HTR-8/SVneo (cell line): ENCODE measurements around the gene ERFE.

Experiments used
- DNase-seq: peaks from one replicate; pipeline ENCODE4 v3.0.0; 2011; ENCODE audit warnings: low spot score, mixed read lengths; ENCODE audit not compliant: insufficient read length
- FAIRE-seq: peaks from 2 replicates; lab custom pipeline; 2011; peaks lifted over from hg19 to GRCh38; lab: Jason Lieb, UNC

Gene ERFE

DNA sequence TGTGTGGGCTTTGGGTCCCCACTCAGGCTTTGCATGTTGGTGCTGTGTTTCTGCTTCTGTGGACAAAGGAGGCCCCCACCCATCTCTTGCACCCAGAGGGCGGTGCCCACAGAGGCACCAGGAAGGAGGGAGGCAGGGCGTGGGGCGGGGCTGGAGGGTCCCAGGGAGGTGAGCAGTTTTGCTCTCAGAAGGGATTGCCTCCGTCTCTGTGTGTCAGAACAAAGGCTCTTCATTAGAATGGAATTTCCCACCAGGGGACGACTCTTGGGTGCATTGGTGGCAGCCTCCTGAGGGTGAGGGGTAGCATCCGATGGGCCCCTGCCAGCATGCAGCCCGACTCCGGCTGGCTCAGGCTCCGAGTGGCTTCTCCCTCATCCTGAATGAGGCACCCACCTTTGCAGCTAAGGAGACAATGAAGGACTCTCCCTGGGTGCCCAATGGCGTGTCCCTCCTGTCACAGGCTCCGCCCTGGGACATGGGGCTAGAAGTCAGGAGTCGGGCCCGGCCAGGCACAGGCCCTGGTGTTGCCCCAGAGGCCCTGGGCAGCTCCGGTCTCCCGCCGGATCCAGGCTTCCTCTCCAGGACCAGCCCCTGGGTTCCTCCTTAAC lies 7.0 kb upstream of the ERFE start:
- DNase-seq = no peak

DNA sequence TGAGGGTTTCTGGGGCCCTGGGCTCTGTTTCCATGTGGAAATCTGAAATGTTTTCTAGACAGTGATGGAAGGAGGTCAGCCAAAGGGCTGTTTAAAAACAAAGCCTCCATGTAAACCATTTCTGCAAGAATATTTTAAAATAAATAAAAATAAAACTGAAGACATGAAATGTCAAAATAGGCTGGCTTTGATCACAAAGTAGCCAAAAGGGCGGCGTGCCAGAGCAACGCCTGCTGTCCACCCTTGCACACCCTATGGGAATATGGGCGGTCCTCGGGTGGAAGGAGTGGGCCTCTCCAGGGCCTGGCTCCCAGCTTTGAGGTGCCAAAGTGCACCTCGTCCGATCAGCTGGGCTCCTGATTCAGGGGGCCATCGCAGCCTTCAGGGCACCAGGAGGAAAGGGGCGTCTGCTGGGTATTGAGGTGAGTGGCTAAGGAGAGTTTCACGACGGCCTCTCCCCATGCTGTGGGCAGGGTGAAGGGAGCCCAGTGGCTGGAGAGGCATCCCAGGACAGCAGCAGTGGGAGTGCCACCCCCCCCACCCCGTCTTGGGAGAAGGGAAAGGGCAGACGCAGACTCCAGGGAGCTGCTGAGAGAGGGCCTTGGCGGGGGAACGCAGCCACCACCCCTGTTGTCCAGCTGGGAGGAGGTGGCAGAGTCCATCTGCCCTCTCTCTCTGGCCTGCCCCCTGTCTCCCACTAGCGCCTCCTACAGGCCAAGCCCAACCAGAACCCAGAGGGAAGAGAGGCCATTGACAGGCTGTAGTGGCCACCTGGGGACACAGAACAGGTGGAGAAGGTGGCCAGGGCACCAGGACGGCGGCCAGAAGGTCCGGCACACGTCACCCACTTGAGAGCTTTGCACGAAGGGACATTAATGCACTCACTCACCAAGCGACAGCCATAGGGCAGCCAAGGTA lies 5.7 kb upstream of the ERFE start:
- FAIRE-seq (no peak), DNase-seq (no peak)

More for the DNA sequence above, 7.0 kb upstream of the ERFE start:
- no peak for FAIRE-seq

DNA sequence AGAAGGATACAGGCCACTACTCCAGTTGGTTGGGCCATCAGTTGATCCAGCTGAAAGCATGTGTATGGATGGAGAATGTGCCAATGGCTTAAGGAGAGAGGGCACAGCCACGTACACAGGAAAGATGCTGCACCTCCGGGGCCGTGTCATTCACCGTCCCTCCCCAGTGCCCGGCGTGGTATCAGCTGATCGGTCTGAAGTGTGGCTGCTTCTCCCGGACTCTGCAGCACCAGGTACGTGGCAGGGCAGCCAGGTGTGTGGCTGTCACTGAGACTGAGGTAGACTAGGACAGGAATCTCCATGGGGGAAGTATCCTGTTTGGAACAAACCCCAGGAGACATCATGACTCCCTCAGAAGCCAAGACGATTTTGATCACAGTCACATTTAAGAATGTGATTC lies 4.2 kb upstream of the ERFE start:
- FAIRE-seq = no peak
- no peak for DNase-seq

DNA sequence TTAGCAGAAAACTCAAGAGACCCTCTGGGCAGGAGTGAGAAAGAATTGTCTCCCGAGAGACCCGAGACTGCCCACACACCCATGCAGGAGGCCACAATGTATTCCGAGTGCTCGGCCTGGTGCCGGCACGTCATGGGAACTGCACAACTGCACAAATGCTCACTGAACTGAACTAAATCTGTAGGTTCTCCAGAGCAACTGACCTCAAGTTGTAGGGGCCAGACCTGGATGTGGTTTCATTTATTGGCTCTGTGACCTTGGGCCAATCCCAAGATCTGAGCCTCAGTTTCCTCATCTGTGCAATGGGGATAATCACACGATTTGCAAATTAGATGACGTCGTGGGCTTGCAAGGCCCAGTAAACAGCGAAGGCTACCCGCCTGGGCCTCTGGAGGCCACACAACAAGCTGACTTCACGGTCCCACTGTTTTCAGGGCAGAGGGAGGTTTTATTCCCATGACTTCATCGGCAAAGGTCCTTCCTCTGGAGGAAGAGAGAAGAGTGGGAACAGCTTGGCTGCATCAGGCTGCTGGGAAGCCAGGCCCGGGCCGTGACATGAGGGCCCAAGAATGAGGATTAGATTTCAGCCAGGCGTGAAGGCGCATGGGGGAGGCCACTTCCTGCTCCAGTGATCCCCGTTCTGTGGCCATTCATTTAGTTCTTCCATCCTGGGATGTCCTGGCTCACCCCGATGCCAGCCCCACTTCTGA lies 3.6 kb upstream of the ERFE start:
- FAIRE-seq (no peak), DNase-seq (no peak)

DNA sequence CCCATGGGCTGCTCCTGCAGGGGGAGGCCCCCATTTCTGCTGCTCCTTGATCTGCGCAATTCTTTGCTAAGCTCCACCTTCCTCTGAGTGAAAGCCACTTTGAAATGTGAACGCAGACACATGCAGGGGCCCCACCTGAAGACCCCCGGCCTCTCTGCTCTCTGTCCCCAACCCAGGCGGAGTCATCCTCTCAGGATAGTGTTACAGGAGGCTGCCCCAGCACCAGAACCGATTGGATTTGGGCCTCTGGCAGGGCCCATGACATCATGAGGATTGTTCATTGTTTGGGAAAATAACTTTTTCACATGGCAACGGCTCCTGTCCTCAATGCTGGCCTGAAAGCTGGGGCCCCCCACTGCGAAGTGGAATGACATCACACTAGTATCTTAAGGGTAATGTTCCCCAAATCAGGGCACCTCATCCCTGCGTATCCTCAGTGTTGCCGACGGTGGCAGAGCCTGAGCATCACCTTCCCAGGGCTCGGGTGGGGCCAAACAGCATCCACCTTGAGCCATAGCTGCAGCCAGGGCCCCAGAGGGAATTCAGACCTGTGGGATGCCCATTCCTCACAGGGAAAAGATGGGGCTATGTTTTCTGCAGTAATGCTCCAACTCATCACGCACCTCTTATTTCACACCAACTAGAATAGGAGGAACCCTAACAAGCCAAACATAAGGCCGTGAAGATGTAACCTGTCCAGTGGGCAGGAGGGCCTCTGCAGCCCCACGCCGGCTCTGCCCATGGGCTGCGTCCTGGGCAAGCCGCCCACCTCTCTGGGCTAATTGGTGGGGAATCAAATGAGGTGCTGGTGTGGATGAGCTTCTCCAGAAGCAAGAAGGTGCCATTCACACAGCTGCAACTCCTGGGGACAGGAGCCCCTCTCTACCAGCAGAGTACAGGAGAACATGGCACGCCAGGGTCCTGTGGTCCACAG lies 2.7 kb upstream of the ERFE start:
- FAIRE-seq (no peak), DNase-seq (no peak)

DNA sequence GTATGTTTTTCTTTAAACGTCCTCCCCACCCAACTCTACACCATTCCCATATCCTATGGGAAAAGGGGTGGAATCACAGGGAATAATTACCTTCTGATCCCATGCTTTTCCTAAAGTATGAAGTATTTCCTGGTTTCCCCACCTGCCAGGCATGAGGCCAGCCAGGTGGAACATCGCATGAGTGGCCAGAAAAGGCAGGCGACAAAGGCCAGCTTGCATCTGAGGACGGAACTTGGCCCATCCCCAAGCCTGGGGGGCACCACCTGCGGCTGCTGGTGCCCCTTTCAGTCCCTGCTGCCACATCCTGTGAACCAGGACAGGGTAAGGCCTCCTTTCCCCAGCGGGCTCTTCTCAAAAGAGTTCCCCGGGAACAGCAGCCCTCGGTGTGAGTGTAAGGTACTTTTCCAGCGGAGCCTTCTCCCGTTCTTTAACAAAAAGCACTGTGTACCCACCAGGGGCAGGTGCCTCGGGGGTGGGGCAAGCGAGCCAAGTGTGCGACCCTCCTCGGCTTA lies 1.2 kb upstream of the ERFE start:
- no peak for FAIRE-seq
- no peak for DNase-seq

DNA sequence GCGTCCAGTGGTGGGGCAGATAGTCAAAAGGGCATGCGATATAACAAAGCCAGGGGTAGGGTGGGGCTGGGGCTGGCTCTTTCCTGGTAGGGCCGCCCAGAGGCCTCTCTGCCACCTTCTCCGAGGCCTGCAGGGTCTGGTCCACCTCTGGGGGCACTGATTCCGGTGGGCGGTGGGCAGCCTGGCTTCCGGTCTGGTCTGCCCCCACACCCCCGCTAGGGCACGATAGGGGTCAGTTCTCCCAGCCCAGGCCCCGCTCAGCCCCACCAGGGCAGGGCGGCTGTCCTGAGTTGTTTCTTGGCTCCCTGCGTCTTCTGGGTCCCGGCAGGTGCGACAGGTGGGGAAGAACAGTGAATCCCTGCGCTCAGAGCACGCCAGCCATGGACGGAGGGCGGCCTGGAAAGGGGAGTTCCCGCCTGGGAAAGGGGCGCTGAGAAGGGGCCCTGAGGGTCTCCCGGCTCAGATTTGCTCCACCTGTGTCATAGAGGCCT lies 707 bp upstream of the ERFE start:
- FAIRE-seq (no peak), DNase-seq (no peak)

DNA sequence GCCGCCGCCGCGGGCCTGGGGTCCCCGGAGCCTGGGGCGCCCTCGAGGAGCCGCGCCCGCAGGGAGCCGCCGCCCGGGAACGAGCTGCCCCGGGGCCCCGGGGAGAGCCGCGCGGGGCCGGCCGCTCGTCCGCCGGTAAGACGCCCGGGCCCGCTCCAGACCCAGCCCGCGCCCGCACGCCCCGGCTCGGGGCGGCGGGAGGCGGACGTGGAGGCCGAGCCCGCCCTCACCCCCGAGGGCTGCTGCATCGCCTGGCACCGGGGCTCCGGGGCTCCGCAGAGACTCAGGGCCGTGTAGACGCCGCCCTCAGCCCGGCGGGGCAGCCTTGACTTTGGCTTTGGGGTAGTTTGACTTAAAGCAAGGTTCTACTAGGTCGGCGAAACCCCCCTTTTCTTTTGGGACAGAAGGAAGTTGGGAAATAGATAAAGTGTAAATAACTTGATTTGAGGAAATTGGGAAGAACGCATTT lies 335 bp downstream of the ERFE start:
- DNase-seq (no peak), FAIRE-seq (no peak)

DNA sequence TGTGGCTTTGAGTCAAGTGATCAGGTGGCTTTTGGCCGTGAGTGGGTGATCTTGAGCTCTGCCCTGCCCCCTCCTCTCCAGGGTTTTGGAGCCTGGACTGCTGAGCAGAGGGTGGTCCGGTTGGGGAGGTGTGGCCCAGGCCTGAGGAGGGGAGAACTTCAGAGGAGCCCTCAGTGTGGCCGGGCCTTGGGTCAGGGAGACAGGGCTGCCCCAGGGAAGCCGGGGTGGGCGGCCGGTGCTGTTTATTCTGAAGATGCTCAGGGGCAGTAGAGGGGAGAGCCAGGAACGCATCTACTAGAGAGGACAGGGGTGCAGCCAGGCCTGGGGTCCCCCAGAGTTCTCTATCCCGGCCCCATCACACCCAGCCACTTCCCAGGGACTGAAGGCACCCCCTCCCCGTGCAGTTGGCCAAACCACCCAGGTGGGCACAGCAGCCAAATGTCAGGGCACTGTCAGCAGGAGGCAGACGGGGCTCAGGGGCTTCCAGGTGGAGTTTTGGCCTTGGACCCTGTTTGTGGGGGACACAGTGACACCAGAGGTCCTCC lies 963 bp downstream of the ERFE start:
- no peak for FAIRE-seq

DNA sequence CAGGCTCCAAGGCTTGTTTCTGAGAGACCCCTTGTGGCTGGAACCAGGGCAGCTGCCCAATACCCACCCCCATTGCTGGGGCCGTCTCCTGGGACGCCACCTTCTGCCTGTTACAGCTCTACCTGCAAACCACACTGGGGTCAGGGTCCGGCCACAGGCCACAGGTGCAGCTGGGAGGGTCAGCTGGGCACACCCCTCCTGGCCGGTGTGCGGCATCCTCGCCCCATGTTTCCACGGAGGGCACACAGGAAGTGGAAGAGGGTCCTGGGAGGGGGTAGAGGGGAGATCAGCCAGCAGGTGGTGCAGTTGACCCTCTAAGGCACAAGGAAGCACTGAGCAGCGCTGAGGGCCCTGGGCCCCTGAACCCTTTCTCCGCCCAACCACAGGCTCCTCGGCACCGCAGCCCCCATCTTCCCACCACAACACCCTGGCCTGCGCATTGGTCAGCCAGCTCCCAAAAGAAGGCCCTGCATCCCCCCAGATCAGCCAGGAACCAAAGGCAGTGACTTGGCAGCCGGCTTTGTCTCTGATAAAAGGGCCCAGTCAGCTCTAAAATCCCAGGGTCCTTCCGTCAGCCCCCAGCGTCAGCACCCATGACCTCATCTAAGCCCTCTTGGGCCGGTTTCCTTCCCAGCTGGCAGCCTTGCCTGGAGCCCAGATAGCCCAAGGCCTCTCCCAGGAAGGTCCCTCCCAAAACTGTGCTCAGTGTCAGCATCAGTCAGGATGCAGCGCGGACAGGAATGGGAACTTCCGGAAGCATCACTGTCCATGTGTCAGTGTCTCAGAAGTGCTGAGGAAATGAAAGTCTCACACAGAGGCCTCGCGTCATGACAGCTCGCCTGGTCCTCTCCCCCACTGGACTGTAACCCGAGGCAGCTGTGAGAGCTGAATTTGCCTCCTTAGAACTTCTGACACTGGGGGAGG lies 1.7 kb downstream of the ERFE start:
- FAIRE-seq (no peak), DNase-seq (no peak)

More for the DNA sequence above, 963 bp downstream of the ERFE start:
- DNase-seq = no peak

DNA sequence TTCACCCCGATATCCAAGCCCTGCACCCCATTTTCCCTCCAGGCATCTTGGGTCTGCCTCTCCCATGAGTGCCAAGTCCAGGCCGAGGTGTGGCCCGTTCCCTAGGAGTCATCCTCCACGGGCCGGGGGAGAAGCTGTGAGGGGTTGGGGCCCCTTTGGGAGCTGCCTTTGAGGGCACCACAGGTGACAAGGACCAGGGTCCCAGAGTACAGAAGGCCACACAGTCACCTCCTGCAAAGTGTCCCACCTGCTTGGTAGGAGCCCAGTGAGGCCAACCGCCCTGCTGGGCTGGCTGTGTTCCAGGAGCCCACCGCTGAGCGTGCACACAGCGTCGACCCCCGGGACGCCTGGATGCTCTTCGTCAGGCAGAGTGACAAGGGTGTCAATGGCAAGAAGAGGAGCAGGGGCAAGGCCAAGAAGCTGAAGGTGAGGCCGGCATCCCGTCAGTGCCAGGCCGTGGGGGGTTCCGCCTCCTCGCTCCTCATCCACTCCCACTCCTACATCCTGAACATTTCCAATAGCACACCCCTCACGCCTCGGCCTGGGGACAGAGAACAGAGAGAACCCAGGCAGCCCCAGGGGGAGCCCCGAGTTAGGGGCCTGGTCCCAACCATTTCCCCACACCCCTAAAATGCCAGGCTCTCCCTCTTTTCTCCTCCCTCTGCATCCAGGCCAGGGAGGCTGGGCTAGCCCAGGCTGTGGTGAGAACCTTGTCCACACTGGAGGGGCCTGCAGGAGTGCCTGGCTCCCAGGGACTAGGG lies 2.7 kb downstream of the ERFE start:
- DNase-seq = no peak
- no peak for FAIRE-seq

DNA sequence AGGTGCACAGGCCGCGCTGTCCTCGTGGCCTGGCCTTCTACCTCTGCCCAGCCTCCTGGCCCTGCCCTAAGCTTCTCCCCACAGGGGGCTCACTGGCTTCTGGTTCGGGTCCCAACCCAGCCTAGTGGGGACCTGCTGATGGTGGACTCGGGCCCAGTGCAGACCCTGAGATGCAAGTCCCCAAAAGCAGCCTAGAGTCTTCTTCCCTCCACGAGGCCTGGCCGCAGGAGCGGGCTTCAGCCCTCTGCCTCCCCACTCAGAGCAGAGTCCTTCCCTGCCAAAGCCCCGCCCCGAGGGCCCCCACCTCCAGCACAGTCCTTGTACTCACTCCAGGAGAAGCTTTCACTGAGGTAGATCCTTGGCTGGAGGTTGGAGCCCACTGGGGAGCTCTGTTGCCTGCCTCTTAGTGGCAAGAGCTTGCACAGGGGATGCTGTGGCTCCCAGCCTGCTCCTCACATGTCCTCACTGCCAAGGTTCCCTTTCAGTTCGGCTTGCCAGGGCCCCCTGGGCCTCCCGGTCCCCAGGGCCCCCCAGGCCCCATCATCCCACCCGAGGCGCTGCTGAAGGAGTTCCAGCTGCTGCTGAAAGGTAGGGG lies 3.6 kb downstream of the ERFE start:
- DNase-seq (no peak), FAIRE-seq (no peak)

DNA sequence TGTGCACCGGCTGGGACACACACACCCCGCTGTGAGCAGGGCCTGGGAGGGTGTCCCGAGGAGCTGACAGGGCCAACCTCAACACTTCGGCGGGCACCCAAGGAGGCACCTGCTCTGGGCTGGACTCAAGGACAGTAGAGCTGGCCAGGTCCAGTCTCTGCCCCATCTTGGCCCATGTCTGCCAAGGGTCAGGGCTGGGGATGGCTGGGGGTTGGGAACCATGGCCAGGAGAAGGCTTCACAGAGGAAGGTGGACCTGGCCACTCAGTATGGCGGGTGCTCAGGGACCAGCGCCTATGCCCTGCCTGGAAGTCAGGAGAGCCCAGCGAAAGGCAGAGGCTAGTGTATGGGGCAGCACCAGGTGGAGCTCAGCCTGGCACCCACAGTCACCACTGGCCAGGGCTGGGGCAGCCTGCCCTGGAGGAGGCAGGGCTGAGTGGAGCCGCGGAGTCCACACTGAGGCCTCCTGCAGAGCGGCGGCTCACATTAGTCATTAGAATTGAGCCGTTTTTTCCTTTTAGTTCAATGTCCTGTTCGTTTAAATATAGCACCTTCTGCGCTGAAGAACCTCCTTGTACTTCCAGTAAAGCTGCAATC lies 4.2 kb downstream of the ERFE start:
- FAIRE-seq = no peak
- DNase-seq = no peak

DNA sequence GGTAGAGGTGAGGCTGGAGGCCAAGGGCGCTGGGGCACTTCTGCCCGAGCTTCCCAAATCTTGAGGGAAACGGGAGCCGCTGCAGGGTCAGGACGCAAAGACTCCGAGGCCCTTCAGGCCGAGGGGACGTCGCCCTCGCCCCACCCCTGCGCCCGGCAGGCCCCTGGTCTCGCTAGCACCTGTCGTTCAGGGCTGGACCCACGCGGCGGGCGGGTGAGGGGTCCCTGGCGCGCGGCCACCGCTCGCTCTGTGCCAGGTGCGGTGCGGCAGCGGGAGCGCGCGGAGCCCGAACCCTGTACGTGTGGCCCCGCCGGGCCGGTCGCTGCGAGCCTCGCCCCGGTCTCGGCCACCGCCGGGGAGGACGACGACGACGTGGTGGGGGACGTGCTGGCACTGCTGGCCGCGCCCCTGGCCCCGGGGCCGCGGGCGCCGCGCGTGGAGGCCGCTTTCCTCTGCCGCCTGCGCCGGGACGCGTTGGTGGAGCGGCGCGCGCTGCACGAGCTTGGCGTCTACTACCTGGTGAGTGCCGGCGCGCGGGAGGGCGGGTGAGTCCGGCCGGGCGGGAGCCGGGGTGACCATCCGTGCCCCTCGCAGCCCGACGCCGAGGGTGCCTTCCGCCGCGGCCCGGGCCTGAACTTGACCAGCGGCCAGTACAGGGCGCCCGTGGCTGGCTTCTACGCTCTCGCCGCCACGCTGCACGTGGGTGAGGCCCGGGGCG lies 4.9 kb downstream of the ERFE start:
- FAIRE-seq = no peak
- no peak for DNase-seq

DNA sequence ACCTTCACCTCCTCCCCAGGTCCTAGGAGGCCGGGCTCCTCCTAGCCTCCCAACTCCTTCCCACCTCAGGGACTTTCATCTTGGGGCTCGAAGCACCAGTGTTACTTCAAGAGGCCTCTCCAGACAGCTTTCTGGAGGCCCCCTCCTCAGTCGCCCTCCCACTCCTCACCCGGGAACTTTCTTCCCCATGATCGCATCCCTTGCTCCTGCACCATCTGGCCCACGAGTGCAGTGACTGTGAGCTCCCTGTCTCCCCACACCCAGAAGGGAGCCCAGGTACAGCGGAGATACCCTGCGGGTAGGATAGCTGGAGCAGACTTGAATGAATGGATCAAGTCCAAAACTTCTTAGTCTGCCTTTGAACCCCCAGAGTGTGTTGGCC lies 6.1 kb downstream of the ERFE start:
- no peak for DNase-seq
- no peak for FAIRE-seq

DNA sequence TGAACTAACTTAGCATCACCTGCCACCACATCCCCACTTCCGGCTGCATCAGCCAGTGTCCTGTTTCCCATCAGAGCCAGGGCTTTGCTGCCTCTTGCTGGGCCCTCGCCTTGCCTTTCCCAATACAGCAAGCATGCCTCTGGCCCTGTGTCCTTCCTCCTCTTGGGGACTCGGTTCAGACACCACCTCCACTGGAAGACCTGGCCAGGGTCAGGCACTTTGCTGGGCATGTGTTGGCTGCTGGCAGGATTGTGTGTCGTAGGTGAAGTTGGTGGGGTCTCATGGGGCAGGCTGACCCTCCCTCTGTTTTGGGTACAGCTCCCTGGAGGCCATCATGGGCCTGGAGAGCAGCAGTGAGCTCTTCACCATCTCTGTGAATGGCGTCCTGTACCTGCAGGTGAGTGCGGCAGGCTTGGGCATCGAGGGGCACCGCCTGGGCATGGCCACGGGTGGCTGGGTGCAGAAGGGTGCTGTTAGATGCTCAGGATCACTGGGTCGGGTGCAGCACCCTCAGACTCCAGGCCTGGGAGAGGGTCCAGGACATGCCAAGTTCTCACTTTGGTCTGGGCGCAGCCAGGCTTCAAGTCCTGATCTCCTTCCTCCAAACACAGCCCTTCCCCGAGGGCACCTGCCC lies 6.6 kb downstream of the ERFE start:
- no peak for DNase-seq
- no peak for FAIRE-seq
